Measurements from ENCODE around the gene TALDO1.

The TALDO1 gene

DNA sequence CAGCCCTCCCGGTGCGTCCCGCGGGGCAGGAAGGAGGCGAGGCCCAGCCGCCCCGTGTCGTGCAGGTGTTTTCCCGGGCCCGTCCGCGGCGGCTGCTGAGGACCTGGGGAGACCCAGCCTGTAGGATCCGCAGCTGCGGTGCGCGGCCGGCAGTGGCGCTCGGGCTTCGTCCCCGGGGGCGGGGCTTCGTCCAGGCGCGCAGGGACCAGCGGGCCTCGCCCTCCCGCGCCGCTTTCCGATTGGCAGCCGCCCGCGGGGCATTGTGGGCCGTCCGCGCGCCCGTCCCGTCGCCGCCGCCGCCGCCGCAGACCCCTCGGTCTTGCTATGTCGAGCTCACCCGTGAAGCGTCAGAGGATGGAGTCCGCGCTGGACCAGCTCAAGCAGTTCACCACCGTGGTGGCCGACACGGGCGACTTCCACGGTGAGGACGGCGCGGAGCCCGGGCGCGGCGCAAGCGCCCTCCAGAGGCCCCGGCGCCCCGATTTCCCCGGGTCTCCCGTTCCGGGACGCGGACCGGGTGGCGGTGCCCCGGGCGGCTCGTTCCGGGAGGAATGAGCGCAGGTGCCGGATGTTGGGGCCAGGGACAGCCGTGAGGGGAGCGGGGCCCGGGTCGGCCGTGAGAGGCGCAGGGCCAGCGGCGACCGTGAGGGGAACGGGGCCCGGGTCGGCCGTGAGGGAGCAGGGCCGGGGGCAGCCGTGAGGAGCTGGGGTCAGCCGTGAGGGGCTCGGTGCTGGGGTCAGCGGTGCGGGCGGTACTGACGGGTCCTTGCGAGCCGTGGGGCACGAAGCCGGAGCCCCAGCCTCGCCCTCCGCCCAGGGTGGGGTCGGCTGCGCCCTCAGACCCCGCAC, at the start of gene TALDO1:
TALDO1 (plus strand) TSS at position 307 of the 849 bp plus-strand sequence; CDS start at position 325, 18 bp downstream.
- peak; percentile 77 for DNase-seq (ENCODE audit: low spot score)

DNA sequence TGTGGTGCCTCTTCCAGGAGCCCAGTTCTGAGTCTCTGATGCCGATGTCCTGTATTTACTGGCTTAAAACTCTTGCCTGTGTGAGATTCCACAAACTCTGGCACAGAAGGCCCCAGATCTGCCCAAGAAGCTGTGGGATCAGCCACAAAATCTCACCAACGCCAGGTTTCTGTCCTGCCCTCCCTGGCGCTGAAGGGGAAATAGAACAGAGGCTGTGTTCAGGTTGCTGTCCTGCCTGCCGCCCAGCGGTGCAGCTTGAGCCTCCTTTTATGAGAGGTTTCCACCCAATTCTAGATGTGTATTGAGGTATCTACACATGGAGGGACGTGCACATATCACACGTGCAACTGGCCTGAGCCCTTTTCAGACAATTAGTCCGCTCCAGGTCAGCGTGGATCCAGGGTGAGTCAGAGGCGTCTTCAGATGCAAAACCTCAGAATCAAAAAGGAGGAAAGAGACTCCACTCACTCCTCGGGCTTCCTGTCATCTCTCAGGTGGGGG, 49.4 kb upstream of the TALDO1 start:
- peak; percentile 20 for DNase-seq (ENCODE audit: low spot score)

DNA sequence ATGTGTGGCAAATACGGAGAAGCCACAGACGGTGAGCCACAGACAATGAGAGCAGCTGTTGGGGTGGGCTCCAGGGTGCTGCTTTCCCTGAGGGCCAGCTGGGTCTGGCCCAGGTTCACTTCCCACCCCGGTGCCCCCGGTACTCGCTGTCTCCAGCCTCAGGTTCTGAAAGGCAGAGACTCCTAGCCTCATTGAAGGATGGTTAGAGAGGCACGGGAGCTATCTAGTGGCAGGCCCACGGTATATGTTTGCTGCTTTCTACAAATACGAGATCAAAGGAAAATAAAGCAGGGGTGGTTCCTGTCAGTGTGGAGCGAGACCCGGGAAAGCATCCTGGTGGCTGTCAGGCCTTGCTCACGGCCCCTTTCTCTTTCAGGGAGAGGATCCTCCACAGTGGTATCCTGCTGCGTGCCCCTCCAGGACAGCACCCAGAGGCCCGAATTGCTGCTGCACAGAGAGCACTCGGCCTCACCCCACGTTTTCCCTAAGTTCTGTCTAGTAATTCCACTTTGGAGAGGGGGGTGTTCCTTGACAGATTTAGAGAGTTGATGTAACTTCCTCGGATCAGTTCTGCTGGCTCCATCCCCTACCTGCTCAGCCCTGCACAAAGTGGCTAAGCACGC, 48.7 kb upstream of the TALDO1 start:
- DNase-seq (ENCODE audit: low spot score): no peak

DNA sequence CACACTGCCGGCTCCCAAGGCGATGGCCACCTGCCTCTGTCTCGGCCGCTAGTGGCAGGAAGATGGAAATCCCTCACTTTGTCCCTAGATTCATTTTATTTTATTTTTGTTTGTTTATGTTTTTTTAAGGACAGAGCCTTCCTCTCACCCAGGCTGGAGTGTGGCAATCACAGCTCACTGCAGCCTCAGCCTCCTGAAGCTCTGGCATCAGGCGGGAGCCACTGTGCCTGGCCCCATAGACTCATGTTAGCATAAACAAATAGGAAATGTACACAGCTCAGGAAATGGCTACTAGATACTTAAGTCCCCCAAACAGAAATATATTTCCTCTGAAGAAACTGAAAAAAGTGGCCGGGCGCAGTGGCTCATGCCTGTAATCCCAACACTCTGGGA, 48.2 kb upstream of the TALDO1 start:
- no peak for DNase-seq (ENCODE audit: low spot score)

DNA sequence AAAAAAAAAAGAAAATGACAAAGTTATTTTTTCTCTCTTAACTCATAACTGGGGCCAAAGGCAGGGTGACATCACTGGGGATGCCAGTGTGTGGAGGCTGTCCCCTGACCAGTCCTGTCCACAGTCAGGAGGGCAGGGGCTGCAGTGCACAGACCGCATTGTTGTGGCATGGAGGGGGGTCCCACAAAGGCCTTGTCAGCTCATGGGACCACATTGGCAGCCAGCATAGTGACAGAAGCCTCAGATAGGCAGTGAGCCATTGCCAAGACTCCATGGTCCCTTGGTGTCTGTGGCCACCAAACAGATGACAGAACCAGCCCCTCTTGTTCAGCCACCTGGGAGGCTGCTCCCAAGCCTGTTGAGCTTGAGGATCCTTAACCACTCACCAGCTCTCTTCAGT, 47.5 kb upstream of the TALDO1 start:
- DNase-seq (ENCODE audit: low spot score): no peak

DNA sequence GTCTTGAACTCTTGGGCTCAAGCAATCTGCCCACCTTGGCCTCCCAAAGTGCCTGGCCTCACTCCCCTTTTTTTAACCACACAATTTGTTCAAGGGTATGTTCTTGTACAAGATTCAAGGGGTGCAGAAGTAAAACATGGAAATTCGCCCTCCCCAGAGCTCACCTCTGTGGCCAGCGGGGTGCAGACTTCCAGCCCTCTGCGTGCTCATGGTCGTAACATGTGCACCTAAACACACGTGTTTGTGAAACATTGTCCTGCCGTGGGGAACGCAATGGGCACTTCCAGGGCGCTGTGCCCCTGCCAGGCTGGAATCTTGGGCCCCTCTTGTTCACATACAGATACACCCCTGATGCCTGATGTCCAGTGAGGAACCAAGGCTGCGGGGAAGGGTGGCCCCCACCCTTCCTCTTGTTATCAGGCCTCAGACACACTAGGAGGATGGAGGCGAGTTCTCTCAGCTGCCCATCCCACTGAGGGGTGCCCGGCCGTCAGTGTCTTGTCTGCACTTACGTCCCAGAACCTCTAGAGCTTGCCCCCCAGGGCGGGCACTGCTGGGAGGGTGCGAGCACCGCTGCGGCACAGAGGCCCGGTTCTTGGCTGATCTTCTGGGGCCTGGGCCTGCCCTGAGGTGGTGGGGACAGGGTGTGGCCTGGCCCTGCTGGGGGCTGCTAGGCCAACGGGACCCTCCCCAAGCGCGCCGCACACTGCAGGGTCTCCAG, 45.4 kb upstream of the TALDO1 start:
- DNase-seq (ENCODE audit: low spot score): no peak

DNA sequence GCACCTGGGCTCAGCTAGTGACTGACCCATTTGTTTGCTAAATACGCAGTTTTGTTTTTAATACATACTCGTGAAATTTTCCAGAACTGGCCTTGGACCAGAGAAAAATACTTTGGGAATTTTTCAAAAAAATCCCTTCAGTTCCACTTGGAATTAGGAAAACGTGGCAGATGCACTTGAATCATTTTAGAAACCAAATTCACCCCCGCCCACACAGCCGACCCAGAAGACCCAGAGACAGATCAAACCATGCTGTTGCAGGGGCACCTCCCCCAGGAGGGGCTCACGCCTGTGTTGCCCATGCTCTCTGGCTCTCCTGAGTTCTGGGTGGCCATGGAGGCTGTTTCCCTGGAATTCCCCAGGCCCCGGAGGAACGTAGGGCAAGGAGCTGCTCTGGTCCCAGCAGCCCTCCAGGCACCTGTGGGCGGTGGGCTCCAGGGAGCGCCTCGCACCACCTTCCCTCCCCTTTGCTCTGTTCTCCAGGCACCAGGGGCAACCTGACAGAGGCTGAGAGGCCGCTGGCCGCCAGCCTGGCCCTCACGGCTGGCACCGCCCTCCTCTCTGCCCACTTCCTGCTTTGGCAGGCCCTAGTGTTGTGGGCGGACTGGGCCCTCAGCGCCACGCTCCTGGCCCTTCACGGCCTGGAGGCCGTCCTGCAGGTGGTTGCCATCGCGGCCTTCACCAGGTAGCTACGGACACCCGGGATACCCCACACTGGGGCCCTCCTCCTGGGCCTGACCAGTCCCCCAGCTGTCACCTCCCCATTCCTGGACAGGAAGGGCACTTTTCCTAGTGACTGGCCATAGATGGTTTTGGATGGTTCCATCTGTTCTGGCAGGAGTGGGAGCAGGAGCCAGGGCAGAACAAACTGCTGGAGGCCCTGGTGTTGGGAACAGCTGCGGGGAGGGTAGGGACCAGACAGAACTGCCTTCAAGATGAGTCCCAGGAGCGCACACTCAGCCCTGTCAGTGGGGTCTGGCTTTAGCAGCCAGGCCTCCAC, 44.5 kb upstream of the TALDO1 start:
- DNase-seq (ENCODE audit: low spot score): peak; percentile 21

DNA sequence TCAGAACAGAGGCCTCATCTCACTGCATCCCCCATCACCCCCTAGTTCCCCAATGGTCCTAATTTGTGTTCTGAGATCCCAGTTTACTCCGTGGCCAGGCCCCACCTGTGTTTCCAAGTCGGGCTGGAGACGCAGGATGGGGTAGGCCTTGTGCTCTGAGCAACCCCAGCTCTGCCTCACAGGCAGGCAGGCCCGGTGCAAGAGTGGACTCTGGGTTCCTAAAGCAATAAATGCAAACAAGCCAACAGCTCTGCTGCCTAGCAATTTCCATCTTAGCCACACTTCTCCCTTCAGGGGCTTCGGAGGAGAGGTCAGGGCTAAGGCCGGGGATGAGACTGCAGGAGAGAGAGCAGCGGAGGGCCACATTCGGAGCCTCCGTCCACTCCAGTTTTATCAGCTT, 43.8 kb upstream of the TALDO1 start:
- DNase-seq (ENCODE audit: low spot score): no peak

DNA sequence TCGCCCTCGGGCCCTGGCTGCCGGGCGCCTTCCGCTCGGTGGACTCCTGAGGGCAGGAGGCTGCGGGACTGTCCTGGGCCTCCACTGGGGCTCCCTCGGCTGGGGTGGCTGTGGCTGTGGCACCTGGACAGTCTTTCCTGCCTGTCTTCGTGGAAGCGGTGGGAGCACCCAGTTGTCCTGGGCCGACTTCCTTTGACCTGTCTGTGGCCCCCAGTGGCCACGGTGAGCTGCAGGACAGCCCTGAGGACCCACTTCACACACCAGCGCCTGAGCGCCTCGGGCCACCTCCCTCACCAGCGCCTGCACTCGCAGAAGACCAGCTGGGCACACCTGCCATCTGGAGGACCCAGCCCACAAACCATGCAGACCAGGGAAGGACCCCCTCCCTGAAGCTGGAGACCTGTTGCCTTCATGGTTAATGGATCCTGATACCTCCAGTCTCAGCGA, 43.0 kb upstream of the TALDO1 start:
- DNase-seq (ENCODE audit: low spot score): no peak

DNA sequence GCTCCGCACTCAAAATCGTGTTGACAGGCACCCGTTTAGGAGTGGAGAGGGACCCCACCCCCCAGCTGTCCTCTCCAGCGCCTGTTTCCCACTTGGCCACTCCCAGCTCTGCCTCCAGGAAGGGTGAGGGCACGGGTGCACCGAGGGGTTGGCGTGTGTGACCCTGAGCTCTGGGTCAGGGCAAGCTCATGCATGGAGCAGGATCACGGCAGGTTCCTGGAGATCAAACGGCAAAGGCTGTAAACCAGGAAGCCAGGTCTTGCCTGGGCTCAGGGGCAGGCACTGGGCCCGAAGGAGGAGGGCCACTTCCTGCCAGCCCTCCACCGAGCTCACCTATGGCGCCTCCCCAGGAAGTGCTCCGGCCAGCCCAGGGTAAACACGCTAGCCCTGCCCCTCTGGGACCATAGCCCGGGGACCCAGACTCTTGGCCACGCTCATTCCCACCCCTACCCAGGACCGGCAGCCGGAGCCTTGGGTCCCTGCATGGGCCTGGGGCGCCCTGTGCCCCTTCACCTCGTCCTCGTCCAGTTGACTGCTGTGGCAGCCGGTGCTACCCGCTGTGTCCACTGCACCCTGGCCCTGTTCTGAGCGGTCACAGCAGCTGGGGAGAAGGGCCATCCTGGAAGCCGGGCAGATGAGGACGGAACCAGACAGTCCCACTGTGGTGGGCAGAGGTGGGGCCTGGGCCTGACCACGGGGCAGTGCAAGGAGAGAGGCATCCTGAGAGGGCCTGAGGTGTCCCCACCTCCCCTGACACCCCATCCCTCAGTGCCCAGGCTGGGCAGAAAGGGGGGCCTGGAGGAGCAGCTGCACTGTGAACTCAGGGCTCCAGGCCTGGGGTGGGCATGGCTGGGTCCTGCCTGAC, 42.3 kb upstream of the TALDO1 start:
- no peak for DNase-seq (ENCODE audit: low spot score)

DNA sequence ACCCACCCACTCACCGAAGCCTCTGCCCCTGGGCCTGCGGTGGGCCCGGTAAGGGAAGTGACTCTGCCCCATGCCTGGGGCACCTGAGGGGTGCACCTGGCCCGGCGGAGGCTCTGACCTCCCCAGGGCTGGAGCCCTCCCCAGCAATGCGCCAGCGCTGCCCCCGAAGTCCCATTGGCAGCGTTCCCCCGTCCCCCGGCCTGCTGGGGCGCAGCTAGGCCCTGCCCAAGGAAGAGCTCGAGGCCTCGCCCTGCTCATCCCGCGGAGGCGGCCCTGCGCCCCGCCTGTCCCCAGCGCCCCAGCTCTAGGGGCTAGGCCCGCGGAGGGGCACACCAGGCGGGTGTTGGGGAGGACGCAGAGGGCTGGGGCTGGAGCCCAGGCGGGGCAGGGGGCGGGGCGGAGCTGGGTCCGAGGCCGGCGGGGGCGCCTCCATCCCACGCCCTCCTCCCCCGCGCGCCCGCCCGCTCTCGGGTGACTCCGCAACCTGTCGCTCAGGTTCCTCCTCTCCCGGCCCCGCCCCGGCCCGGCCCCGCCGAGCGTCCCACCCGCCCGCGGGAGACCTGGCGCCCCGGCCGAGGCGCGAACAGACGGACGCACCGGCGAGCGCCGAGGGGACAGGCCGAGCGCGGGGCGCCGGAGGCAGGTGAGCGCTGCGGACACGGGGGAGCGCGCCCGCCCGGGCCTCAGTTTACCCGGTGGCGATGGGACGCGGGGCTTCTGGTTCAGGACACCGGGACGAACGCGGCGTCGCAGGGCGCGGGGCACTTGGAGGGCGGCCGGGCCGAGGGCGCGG, 41.4 kb upstream of the TALDO1 start, which contains the start of gene EPS8L2:
EPS8L2 (plus strand) TSS at position 586 of the 793 bp plus-strand sequence. CDS start 3,177 bp downstream, outside the sequence.
- no peak for DNase-seq (ENCODE audit: low spot score)

DNA sequence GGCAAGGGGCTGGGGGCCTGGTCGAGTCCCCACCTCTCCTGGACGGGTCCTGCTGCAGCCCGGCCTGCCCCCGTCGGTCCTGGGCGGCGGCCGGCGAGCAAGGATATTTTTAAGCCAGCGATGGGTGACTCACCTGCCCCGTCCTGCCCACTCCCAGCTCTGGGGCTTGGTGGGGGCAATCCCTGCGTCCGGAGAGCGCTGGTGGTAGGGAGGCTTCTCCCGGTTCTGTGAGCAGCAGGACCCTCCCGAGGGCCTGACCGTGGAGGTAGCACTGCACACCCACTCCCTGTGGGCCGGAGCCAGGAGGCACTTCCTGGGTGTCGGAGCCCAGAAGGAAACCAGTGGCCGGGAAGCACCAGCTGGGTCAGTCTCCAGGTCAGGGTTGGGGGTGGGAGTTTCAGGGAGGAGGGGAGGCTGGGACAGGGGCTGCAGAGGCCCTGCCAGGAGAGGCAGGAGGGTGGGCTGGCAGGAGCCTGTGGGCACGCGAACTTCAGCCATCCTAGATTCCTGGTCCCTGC, 40.8 kb upstream of the TALDO1 start:
- no peak for DNase-seq (ENCODE audit: low spot score)

DNA sequence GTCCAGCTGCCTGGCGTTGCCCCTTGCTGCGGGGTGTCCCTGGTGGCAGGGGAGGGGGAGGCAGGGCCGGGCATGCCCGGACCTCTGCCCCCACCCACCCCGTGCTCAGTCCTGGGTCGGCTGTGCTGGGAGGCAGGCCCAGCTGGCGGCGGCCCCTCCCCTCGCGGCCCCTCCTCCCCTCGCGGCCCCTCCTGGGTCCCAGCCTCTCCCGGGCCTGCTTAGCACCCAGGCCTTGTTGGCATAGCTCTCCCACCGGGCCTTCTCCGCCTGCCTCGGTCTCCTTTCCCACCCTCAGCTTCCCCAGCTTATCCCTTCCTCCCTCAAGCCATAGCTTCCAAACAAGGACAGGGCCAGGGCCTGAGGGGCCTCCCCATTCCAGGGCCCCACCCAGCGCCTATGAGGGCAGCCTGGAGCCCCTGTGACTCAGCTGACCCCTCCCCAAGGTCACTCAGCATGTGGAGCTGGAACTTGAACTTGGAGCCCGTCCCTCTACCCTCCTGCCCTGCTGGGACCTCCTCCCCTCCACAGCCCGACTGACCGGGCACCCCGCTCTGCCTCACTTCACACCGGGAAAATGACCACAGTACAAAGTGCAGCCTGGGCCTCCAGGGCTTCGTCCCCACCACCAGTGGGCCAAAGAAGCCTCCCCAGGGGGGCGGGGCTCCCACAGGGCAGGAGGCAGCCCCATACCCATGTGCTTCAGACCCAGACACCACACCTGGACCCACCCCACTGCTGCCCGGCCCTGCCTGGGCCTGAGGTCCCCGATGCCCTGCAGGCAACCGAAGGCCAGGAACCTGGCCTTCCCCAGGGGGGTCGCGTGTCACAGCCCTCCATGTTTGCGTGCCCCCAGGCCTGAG, 40.1 kb upstream of the TALDO1 start:
- no peak for DNase-seq (ENCODE audit: low spot score)

DNA sequence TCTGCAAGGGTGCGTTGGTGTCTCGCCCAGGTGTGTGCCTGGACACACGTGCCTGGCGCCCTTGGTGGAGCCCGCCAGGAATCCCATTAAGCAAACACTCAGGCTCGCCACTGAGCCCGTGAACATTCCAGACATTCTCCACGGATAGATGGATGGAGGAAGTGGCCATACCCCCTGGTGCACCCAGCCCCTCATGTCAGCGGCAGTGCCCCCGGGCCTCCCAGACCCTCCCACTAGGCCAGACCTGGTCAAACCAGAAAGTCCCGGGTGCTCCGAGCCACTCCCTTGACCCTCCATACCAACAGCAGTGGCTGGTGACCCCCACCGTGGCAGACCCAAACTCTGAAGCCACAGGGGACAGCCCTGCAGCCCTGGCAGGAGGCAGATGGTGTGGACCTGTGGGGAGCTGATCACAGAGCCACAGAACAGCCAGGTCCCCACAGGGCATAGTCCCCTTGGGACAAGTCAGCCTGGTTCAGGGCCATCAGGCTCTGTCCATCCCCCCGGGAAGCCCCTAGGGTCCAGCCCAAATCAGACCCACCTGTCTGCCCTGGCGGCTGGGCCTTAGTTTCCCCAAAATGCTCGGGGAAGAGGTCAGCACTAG, 39.3 kb upstream of the TALDO1 start:
- no peak for DNase-seq (ENCODE audit: low spot score)

DNA sequence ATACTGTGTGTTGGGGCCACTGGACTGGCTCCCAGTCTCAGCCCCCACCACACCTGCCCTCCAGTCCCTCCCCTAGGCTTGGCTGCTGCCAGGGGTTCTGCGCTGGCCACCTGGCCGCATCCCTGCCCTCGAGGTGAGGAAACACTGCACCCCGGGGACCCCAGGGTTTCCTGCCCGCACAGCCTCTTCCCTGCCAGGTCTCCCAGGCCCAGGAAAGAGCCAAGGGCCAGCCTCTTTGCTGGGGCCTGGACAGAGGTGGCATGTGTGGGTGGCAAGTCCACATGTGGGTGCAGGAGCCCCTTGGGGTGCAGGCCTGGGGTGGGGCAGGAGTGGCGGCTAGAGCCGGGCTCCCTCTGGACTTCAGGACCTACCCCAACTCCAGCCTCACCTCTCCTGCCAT, 38.8 kb upstream of the TALDO1 start:
- DNase-seq (ENCODE audit: low spot score): no peak

DNA sequence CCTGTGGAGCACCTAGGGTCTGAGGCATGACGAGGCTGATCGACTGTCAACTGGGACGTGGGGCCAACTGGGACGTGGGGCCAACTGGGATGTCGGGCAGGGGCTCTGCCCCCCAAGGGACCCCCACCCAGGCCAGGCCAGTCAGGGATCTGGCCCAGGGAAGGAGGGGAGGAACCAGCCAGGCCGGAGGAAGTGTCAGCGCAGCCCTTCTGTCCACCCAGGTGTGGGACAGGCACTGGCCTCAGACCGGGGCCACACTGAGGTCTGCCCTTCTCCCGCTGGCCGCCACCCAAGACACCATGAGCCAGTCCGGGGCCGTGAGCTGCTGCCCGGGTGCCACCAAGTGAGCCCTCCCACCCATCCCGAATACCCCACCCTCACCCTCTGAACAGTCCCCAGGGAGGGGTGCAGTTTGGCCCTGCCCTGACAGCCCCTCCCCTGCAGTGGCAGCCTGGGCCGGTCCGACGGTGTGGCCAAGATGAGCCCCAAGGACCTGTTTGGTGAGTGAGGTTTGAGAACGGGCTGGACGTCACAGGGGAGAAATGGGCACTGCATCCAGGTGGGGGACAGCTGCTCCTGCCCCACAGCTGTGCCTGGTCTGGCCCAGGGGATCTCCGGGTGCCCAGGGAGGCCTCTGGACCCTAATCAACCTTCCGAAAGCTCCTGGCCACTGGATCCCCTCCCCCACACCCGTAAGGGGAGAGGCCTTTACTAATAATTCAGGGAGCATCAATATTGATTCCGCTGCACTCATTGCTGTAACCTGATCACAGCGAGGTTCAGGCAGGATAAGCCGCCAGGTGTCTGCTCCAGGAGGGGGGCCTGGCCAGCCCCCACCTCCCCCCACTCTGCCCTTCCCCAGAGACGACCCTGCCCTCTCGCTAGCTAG, 37.9 kb upstream of the TALDO1 start:
- no peak for DNase-seq (ENCODE audit: low spot score)

DNA sequence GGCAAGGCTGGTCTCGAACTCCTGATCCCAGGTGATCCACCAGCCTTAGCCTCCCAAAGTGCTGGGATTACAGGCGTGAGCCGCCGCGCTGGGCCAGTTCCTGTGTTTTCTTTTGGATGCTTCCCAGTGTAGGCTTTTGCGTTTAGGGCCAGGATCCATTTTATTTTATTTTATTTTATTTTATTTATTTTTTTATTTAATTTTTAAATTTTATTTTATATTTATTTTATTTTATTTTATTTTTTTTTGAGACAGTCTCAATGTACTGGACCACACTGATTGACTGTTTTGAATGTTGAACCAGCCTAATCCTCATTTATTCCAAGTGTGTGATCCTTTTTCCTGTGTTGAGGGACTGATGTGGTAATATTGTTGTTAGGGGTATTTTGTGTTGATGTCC, 32.8 kb upstream of the TALDO1 start:
- no peak for DNase-seq (ENCODE audit: low spot score)

All from pons (tissue), 1 donor.